HepG2 (cell line): ENCODE results near the gene LRIG1. TPM values are rescaled to one million over a fixed set of nuclear protein-coding genes. Genes with fewer than 3 reads are reported as not detected.

ENCODE experiments used
- HES4 ChIP-seq: sonication (generic); formaldehyde crosslinking; IDR thresholded peaks from 2 replicates; pipeline ENCODE4 v1.9.0; 2021; ENCODE audit warnings: mild to moderate bottlenecking, missing genetic modification reagents, borderline replicate concordance
- KLF13 ChIP-seq: sonication (generic); formaldehyde crosslinking; IDR thresholded peaks from 2 replicates; pipeline ENCODE4 v1.4.0; 2020; ENCODE audit warnings: mild to moderate bottlenecking, missing genetic modification reagents
- MTF1 ChIP-seq: sonication (generic); formaldehyde crosslinking; IDR thresholded peaks from 2 replicates; pipeline ENCODE4 v1.5.0; 2020; ENCODE audit warnings: missing genetic modification reagents
- MZF1 ChIP-seq: sonication (generic); formaldehyde crosslinking; IDR thresholded peaks from 2 replicates; pipeline ENCODE4 v1.8.1; 2023; ENCODE audit warnings: mild to moderate bottlenecking, missing genetic modification reagents, borderline replicate concordance
- PLRG1 ChIP-seq: fragments of 450-650 bp; conservative IDR thresholded peaks from 2 replicates; pipeline ENCODE4 v1.6.1; 2016
- SSRP1 ChIP-seq: IDR thresholded peaks from 2 replicates; pipeline ENCODE4 v1.6.1; 2016; ENCODE audit warnings: control low read depth
- TBP ChIP-seq: sonication (generic); formaldehyde crosslinking; IDR thresholded peaks from 2 replicates; pipeline ENCODE4 v1.5.0; 2020; ENCODE audit warnings: missing genetic modification reagents
- ZNF350 ChIP-seq: sonication (generic); formaldehyde crosslinking; IDR thresholded peaks from 2 replicates; pipeline ENCODE4 v1.4.0; 2020; ENCODE audit warnings: mild to moderate bottlenecking, low read depth, missing genetic modification reagents, borderline replicate concordance
- ZNF367 ChIP-seq: sonication (generic); formaldehyde crosslinking; IDR thresholded peaks from 2 replicates; pipeline ENCODE4 v1.4.0; 2020; ENCODE audit warnings: missing genetic modification reagents, borderline replicate concordance
- ZNF510 ChIP-seq: sonication (generic); formaldehyde crosslinking; IDR thresholded peaks from 2 replicates; pipeline ENCODE4 v1.4.0; 2020; ENCODE audit warnings: low read depth, mild to moderate bottlenecking, missing genetic modification reagents
- ZNF550 ChIP-seq: sonication (generic); formaldehyde crosslinking; IDR thresholded peaks from 2 replicates; pipeline ENCODE4 v1.4.0; 2020; ENCODE audit warnings: mild to moderate bottlenecking, missing genetic modification reagents, borderline replicate concordance
- ZNF709 ChIP-seq: sonication (generic); formaldehyde crosslinking; IDR thresholded peaks from 2 replicates; pipeline ENCODE4 v1.5.0; 2020; ENCODE audit warnings: mild to moderate bottlenecking, missing genetic modification reagents
- ZNF720 ChIP-seq: sonication (generic); formaldehyde crosslinking; IDR thresholded peaks from 2 replicates; pipeline ENCODE4 v1.4.0; 2020; ENCODE audit warnings: missing genetic modification reagents
- ZNF878 ChIP-seq: sonication (generic); formaldehyde crosslinking; IDR thresholded peaks from 2 replicates; pipeline ENCODE4 v1.8.1; 2023; ENCODE audit warnings: mild to moderate bottlenecking, missing genetic modification reagents, moderate library complexity
- polyA plus RNA-seq, 8 experiments: library from polyadenylated mRNA; depleted of rRNA in 3 of 8; stranded (reverse) in 7 of 8; unstranded in 1 of 8; fragments of >200 nt; fragmentation: Illumina TruSeq in 4 of 8; extraction: Trizol in 4 of 8; gene quantifications; 2 replicates each; pipeline versions ENCODE4 v1.2.1 to v1.2.3, GENCODE V29; 2011 to 2016; ENCODE audit warnings: low read depth in 4 of 8, missing spikeins in 1 of 8, mixed read lengths in 1 of 8; ENCODE audit not compliant: insufficient read depth in 1 of 8
- total RNA-seq, 5 experiments: library from RNA; depleted of rRNA; stranded (reverse); fragments of >200 nt; fragmentation: Illumina TruSeq; extraction: Trizol; gene quantifications; 2 replicates each; pipeline ENCODE4 v1.2.3, GENCODE V29; 2016; ENCODE audit warnings: low read depth in 1 of 5
- TF ChIP-seq, protein P1 (sequence below), 2 experiments: fragments of 450-650 bp in 1 of 2; sonication (generic) in 1 of 2; formaldehyde crosslinking; IDR thresholded peaks; 2 replicates each; pipeline versions ENCODE4 v1.5.0 to v1.8.0; 2020 to 2022; ENCODE audit warnings: mild to moderate bottlenecking in 1 of 2, missing genetic modification reagents in 1 of 2
- TF ChIP-seq, protein P2 (sequence below): sonication (generic); formaldehyde crosslinking; IDR thresholded peaks from 2 replicates; pipeline ENCODE4 v1.8.0; 2022; ENCODE audit warnings: mild to moderate bottlenecking, missing genetic modification reagents; ENCODE audit not compliant: insufficient replicate concordance
- TF ChIP-seq, protein P3 (sequence below): sonication (generic); formaldehyde crosslinking; IDR thresholded peaks from 2 replicates; pipeline ENCODE4 v1.5.0; 2020; ENCODE audit warnings: mild to moderate bottlenecking, low read depth, missing genetic modification reagents, borderline replicate concordance
- TF ChIP-seq, protein P4 (sequence below): sonication (generic); formaldehyde crosslinking; IDR thresholded peaks from 2 replicates; pipeline ENCODE4 v1.5.0; 2020; ENCODE audit warnings: mild to moderate bottlenecking, missing genetic modification reagents
- TF ChIP-seq, protein P5 (sequence below): IDR thresholded peaks from 2 replicates; pipeline ENCODE4 v1.6.1; 2016; ENCODE audit warnings: missing compliant biosample characterization, missing genetic modification reagents, borderline replicate concordance
- TF ChIP-seq, protein P6 (sequence below): sonication (generic); formaldehyde crosslinking; IDR thresholded peaks from 2 replicates; pipeline ENCODE4 v1.5.0; 2020; ENCODE audit warnings: mild to moderate bottlenecking, missing genetic modification reagents

The LRIG1 gene
- total and polyA plus RNA-seq, 2 of the 13 experiments (the other 11 are each of a cell fraction or from before 2014, with no cell fraction given) = 17.8 to 24.8 TPM

DNA sequence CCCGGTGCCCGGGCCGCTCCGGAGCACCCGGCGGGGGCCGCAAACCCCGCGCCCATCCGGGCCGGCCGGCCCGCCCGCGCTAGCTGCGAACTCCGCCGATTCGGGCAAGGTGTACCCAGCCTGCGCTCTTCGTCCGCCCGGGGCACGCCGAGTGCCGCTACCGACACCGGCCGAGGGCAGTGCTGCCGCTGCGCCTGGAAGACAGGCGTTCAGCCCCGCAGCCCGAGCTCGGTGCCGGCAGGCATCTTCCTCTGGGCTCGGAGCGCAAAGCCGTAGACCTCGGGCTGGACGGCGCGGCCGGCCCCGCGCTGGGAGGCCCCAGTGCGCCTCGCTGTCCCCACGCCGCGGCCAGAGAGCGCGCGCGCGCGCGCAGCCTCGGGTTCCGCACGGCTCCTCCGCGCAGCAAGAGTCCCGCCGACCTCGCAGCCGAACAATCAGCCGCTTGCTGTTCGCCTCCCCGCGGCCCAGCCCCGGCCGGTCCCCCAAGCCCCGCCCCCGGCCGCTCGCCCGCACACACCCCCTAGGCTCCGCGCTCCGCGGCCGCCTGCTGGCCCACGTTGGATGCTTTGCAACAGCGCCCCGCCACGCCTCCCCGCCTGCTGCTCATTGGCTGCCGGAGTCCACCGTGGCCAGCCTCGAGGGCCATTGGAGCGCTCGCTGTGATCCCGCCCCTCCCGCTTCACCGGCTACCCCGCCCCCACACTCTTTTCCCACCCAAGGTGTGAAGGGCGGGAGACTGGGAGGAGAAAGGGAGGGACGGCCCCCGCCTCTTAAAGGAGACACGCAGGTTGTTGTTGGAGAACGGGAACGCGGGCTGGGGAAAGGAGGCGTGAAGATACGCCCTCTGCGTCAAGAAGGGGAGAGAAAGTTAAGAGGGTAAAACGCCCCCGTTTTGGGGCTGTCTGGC lies at the start of gene LRIG1 (continued):
- TF ChIP-seq, protein P1, sequence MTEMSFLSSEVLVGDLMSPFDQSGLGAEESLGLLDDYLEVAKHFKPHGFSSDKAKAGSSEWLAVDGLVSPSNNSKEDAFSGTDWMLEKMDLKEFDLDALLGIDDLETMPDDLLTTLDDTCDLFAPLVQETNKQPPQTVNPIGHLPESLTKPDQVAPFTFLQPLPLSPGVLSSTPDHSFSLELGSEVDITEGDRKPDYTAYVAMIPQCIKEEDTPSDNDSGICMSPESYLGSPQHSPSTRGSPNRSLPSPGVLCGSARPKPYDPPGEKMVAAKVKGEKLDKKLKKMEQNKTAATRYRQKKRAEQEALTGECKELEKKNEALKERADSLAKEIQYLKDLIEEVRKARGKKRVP (CRISPR knock-in tag; IDR thresholded peaks at IDR 0.05) = peak in 1 of 2 experiments; percentile 40; a peak in 2 of 4 replicates
- TF ChIP-seq KLF13 (CRISPR knock-in tag) (no peak), TBP (CRISPR knock-in tag) (no peak), ZNF350 (CRISPR knock-in tag) (0 out of 2 replicates have a peak, but pooled peaks have one; percentile 36), PLRG1 (no peak), ZNF550 (CRISPR knock-in tag) (no peak), SSRP1 (CRISPR knock-in tag) (no peak), ZNF709 (no peak; the same call in 1 of the 2 replicates), ZNF510 (CRISPR knock-in tag) (no peak; the same call in 1 of the 2 replicates), ZNF720 (CRISPR knock-in tag) (no peak), HES4 (CRISPR knock-in tag) (peak; percentile 43; the same call in 1 of the 2 replicates), ZNF878 (CRISPR knock-in tag) (peak; percentile 26; the same call in 1 of the 2 replicates), MZF1 (no peak), ZNF367 (CRISPR knock-in tag) (no peak; the same call in 1 of the 2 replicates), MTF1 (CRISPR knock-in tag) (no peak)
- TF ChIP-seq, protein P2, sequence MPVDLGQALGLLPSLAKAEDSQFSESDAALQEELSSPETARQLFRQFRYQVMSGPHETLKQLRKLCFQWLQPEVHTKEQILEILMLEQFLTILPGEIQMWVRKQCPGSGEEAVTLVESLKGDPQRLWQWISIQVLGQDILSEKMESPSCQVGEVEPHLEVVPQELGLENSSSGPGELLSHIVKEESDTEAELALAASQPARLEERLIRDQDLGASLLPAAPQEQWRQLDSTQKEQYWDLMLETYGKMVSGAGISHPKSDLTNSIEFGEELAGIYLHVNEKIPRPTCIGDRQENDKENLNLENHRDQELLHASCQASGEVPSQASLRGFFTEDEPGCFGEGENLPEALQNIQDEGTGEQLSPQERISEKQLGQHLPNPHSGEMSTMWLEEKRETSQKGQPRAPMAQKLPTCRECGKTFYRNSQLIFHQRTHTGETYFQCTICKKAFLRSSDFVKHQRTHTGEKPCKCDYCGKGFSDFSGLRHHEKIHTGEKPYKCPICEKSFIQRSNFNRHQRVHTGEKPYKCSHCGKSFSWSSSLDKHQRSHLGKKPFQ = no peak
- TF ChIP-seq, protein P3, sequence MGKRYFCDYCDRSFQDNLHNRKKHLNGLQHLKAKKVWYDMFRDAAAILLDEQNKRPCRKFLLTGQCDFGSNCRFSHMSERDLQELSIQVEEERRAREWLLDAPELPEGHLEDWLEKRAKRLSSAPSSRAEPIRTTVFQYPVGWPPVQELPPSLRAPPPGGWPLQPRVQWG (CRISPR knock-in tag) = no peak
- TF ChIP-seq, protein P4, sequence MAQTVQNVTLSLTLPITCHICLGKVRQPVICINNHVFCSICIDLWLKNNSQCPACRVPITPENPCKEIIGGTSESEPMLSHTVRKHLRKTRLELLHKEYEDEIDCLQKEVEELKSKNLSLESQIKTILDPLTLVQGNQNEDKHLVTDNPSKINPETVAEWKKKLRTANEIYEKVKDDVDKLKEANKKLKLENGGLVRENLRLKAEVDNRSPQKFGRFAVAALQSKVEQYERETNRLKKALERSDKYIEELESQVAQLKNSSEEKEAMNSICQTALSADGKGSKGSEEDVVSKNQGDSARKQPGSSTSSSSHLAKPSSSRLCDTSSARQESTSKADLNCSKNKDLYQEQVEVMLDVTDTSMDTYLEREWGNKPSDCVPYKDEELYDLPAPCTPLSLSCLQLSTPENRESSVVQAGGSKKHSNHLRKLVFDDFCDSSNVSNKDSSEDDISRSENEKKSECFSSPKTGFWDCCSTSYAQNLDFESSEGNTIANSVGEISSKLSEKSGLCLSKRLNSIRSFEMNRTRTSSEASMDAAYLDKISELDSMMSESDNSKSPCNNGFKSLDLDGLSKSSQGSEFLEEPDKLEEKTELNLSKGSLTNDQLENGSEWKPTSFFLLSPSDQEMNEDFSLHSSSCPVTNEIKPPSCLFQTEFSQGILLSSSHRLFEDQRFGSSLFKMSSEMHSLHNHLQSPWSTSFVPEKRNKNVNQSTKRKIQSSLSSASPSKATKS (CRISPR knock-in tag) = no peak
- TF ChIP-seq, protein P5, sequence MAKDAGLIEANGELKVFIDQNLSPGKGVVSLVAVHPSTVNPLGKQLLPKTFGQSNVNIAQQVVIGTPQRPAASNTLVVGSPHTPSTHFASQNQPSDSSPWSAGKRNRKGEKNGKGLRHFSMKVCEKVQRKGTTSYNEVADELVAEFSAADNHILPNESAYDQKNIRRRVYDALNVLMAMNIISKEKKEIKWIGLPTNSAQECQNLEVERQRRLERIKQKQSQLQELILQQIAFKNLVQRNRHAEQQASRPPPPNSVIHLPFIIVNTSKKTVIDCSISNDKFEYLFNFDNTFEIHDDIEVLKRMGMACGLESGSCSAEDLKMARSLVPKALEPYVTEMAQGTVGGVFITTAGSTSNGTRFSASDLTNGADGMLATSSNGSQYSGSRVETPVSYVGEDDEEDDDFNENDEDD (CRISPR knock-in tag) = peak; percentile 83; the same call in 1 of the 2 replicates
- TF ChIP-seq, protein P6, sequence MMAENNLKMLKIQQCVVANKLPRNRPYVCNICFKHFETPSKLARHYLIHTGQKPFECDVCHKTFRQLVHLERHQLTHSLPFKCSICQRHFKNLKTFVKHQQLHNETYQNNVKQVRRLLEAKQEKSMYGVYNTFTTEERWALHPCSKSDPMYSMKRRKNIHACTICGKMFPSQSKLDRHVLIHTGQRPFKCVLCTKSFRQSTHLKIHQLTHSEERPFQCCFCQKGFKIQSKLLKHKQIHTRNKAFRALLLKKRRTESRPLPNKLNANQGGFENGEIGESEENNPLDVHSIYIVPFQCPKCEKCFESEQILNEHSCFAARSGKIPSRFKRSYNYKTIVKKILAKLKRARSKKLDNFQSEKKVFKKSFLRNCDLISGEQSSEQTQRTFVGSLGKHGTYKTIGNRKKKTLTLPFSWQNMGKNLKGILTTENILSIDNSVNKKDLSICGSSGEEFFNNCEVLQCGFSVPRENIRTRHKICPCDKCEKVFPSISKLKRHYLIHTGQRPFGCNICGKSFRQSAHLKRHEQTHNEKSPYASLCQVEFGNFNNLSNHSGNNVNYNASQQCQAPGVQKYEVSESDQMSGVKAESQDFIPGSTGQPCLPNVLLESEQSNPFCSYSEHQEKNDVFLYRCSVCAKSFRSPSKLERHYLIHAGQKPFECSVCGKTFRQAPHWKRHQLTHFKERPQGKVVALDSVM (CRISPR knock-in tag) = no peak
